ENCODE measurements around the gene HLA-DRB1. TPM values are rescaled to one million over a fixed set of nuclear protein-coding genes. Genes with fewer than 3 reads are reported as not detected.

HLA-DRB1 gene
- total RNA-seq, 1 donor from 2014 or later = 335 TPM

DNA sequence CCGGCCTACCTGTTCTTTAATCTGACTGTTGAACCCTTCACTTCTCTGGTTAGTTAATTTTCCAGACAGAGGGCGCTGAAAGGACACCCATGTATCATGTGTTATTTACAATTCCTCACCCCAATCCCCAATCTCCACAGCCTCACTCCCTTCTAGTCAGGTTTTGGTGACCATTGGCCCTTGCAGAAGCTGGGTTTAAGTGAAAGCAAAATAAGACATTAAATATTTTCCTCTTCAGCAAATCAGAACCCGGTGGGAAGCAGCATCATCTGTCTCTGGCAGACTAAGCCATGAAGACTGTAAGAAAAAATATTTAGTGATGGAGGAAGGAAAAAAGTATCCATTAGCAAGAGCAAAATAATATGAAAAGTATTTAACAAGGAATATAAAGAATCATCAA lies 38.2 kb upstream of the HLA-DRB1 start:
- DNase-seq = peak; percentile 62

GRCh38 chr6:32627249-32627648 lies 37.6 kb upstream of the HLA-DRB1 start:
- Histone ChIP-seq H3K9me3 (no peaks in the 10 kb centered on the region), H3K4me3 (no peak overlapping the region), H3K4me1 (no peaks in the 10 kb centered on the region), H3K36me3 (no peaks in the 10 kb centered on the region), H3K27ac (peak overlapping the region; percentile 75), H3K27me3 (no peaks in the 10 kb centered on the region)
- intact Hi-C loops (cut with DNase I) = no loop called here
- ATAC-seq = no peak
- TF ChIP-seq CTCF (IDR thresholded peaks at IDR 0.05) = no peak
- no peak for DNase-seq

More for the DNA sequence above, 38.2 kb upstream of the HLA-DRB1 start:
- TF ChIP-seq CTCF (IDR thresholded peaks at IDR 0.05) = no peak
- no peaks in the 10 kb centered on the region for H3K36me3 ChIP-seq
- ATAC-seq = peak; percentile 90
- H3K9me3 ChIP-seq = no peaks in the 10 kb centered on the region
- intact Hi-C loops (cut with DNase I) = no loop called here
- H3K4me1 ChIP-seq = no peaks in the 10 kb centered on the region
- peak overlapping the region; percentile 75 for H3K27ac ChIP-seq
- H3K4me3 ChIP-seq = no peak overlapping the region
- H3K27me3 ChIP-seq = no peaks in the 10 kb centered on the region

DNA sequence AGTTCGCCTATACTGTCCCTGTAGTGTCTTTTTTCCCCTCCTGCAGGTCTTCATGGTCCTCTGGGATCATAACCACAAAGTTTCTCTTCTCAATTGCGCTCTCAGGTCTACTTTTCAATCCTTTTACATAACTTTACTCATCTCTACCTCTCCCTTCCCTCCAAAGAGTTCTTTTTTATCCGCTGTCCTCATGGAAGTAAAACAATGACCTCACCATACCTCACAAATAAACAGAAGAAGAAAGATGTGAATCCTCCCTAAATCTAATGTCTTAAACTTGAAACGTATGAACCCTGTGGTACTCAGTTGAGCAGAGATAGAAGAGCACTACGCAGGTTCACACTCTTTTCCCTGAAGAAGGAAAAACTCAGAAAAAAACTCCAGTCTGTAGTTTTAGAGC lies 35.5 kb upstream of the HLA-DRB1 start:
- intact Hi-C loops (cut with DNase I) = no loop called here
- Histone ChIP-seq H3K27ac (no peak overlapping the region), H3K27me3 (no peaks in the 10 kb centered on the region), H3K9me3 (no peaks in the 10 kb centered on the region), H3K4me1 (no peaks in the 10 kb centered on the region), H3K4me3 (no peak overlapping the region), H3K36me3 (no peaks in the 10 kb centered on the region)
- no peak for ATAC-seq
- no peak for DNase-seq
- no peak for TF ChIP-seq CTCF (IDR thresholded peaks at IDR 0.05)

GRCh38 chr6:32624565-32624964 lies 34.9 kb upstream of the HLA-DRB1 start:
- no peaks in the 10 kb centered on the region for H3K36me3 ChIP-seq
- TF ChIP-seq CTCF (IDR thresholded peaks at IDR 0.05) = no peak
- H3K4me3 ChIP-seq = no peak overlapping the region
- H3K9me3 ChIP-seq = no peaks in the 10 kb centered on the region
- ATAC-seq = no peak
- H3K4me1 ChIP-seq = no peaks in the 10 kb centered on the region
- H3K27me3 ChIP-seq = no peaks in the 10 kb centered on the region
- H3K27ac ChIP-seq = no peak overlapping the region
- DNase-seq = no peak
- intact Hi-C loops (cut with DNase I) = no loop called here

- peak overlapping the region; percentile 70 for H3K27ac ChIP-seq
- intact Hi-C loops (cut with DNase I) = no loop called here
- no peaks in the 10 kb centered on the region for H3K4me1 ChIP-seq
- ATAC-seq (peak; percentile 69), DNase-seq (no peak)
- no peaks in the 10 kb centered on the region for H3K27me3 ChIP-seq
- TF ChIP-seq CTCF (IDR thresholded peaks at IDR 0.05) = no peak
- no peaks in the 10 kb centered on the region for H3K9me3 ChIP-seq
- H3K4me3 ChIP-seq = no peak overlapping the region
- no peaks in the 10 kb centered on the region for H3K36me3 ChIP-seq
These were observed 34.0 kb upstream of the HLA-DRB1 start for GRCh38 chr6:32623693-32624092.
